Sigmoid colon (tissue), 3 donors: ENCODE measurements around the gene CFAP61.

Experiments
- CTCF ChIP-seq, 4 experiments: fragments of 450-650 bp in 3 of 4; fragments of 200-600 bp in 1 of 4; IDR thresholded peaks; one replicate each; pipeline ENCODE4 v1.5.1; 2016 to 2019; ENCODE audit warnings: antibody characterized with exemption in 4 of 4, mild to moderate bottlenecking in 3 of 4, moderate library complexity in 2 of 4
- POLR2A ChIP-seq, 2 donors: fragments of 450-650 bp; IDR thresholded peaks; one replicate each; pipeline ENCODE4 v1.6.1; 2016; ENCODE audit warnings: antibody characterized with exemption in 2 of 2, mild to moderate bottlenecking in 2 of 2, moderate library complexity in 2 of 2

- TF ChIP-seq CTCF (IDR thresholded peaks at IDR 0.05) = no peak
- no peak for TF ChIP-seq POLR2A (IDR thresholded peaks at IDR 0.05)
Observed at GRCh38 chr20:20398123-20398522, 345.8 kb downstream of the CFAP61 start.
